ENCODE measurements around the gene NEK7.

NEK7 gene

DNA sequence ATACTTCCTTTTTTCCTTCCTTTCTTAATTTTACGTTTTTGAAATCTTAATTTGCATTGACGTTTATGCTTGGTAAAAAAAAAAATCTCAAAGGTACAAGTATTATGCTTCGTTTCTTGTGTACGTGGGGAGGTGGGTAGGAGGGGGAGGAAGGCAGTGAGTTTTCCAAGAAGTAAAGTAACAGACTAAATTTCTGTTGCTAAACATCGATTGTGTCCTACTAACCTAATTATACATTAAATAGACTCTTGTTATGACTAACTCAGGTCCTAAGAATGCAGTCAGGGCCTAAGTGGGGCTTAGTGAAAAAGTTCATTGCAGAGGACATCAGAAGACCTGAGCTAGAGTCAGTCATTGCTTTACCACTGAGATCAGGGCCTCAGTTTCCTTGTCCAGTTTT is 17.5 kb downstream of the NEK7 start:
- Histone ChIP-seq H3K27ac (ENCODE audit: low read depth, low read length) (no peak overlapping the region), H3K9ac (ENCODE audit: low read length) (no peak overlapping the region), H3K79me2 (ENCODE audit: control insufficient read depth, insufficient read depth, low read length, poor library complexity) (peaks cover 2% of the 10 kb centered on the region), H3K4me3 (ENCODE audit: low read depth, low read length) (no peak overlapping the region), H4K8ac (ENCODE audit: low read depth, low read length) (no peak overlapping the region), H2BK12ac (ENCODE audit: low read length) (no peak overlapping the region), H3K14ac (ENCODE audit: low read length) (no peak overlapping the region), H3K18ac (ENCODE audit: low read length) (no peak overlapping the region), H3K4me2 (ENCODE audit: low read length) (no peak overlapping the region), H4K12ac (ENCODE audit: low read depth, low read length) (no peak overlapping the region), H3K4me1 (ENCODE audit: control insufficient read depth in 1 of 2, insufficient read depth in 2 of 2, low read length in 2 of 2) (no peaks in the 10 kb centered on the region), H2AFZ (ENCODE audit: insufficient read depth, low read length, poor library complexity) (no peak overlapping the region), H3K9me3 (ENCODE audit: insufficient read depth, low read depth, low read length) (no peaks in the 10 kb centered on the region), H3K36me3 (ENCODE audit: control insufficient read depth in 1 of 2, insufficient read depth in 2 of 2, low read length in 2 of 2) (no peaks in the 10 kb centered on the region), H2BK120ac (ENCODE audit: insufficient read depth, low read length, poor library complexity) (no peak overlapping the region), H3K27me3 (ENCODE audit: insufficient read depth, low read length) (no peaks in the 10 kb centered on the region), H3K4ac (ENCODE audit: low read depth, low read length) (no peak overlapping the region), H3K23ac (ENCODE audit: low read length) (no peak overlapping the region), H2AK5ac (ENCODE audit: low read length) (no peak overlapping the region), H2BK5ac (ENCODE audit: low read depth, low read length, poor library complexity) (no peak overlapping the region), H3K79me1 (ENCODE audit: low read length) (no peaks in the 10 kb centered on the region), H4K91ac (ENCODE audit: low read depth, low read length) (no peak overlapping the region)
- no peak for DNase-seq
- no CpG with 5 or more reads among the region's 5 CpGs for WGBS (ENCODE audit: extremely low coverage, insufficient coverage, insufficient read length)

DNA sequence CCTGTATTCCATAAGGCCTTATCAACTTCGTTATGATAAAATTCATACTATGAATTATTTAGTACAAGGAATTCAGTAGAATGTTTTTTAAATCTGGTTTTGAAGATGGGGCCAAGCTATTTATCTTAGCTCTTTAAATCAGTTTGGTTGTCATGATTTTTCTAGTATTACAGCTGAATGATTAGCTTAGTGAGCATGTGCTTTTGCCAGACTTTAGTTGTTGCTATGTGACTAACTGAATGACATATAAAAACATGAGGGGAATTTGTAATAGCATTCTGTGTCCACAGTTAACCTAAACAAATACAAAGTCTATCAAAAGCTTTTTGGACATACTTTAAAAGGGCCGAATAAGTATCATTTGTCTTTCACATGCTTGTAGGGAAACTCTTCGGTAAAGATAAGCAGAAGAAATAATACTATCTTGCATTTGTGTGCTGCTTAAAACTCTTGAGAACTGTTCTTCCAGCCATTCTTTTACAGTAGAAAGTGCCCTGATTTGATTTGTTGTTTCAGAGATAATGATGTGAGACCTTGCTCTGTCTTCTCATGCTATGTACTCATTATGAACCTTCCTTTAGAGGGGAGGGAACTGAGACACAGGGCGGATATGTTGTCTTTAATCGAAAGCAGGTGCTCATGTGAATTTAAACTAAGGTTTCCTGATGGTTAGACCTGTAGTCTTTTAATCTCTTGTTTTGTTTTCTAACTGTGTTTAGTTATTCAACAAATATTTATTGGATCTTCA is 18.8 kb downstream of the NEK7 start:
- Histone ChIP-seq H2BK120ac (ENCODE audit: insufficient read depth, low read length, poor library complexity) (no peak overlapping the region), H3K4ac (ENCODE audit: low read depth, low read length) (no peak overlapping the region), H2BK12ac (ENCODE audit: low read length) (no peak overlapping the region), H2AK5ac (ENCODE audit: low read length) (no peak overlapping the region), H3K4me1 (ENCODE audit: control insufficient read depth in 1 of 2, insufficient read depth in 2 of 2, low read length in 2 of 2) (no peaks in the 10 kb centered on the region), H3K14ac (ENCODE audit: low read length) (no peak overlapping the region), H3K9me3 (ENCODE audit: insufficient read depth, low read depth, low read length) (no peaks in the 10 kb centered on the region), H3K9ac (ENCODE audit: low read length) (no peak overlapping the region), H2BK5ac (ENCODE audit: low read depth, low read length, poor library complexity) (no peak overlapping the region), H4K91ac (ENCODE audit: low read depth, low read length) (no peak overlapping the region), H4K8ac (ENCODE audit: low read depth, low read length) (no peak overlapping the region), H3K27me3 (ENCODE audit: insufficient read depth, low read length) (no peaks in the 10 kb centered on the region), H3K36me3 (ENCODE audit: control insufficient read depth in 1 of 2, insufficient read depth in 2 of 2, low read length in 2 of 2) (no peaks in the 10 kb centered on the region), H3K4me2 (ENCODE audit: low read length) (no peak overlapping the region), H3K23ac (ENCODE audit: low read length) (no peak overlapping the region), H3K79me1 (ENCODE audit: low read length) (no peaks in the 10 kb centered on the region), H2AFZ (ENCODE audit: insufficient read depth, low read length, poor library complexity) (no peak overlapping the region), H3K27ac (ENCODE audit: low read depth, low read length) (no peak overlapping the region), H3K79me2 (ENCODE audit: control insufficient read depth, insufficient read depth, low read length, poor library complexity) (peaks cover 2% of the 10 kb centered on the region), H3K18ac (ENCODE audit: low read length) (no peak overlapping the region), H3K4me3 (ENCODE audit: low read depth, low read length) (no peak overlapping the region), H4K12ac (ENCODE audit: low read depth, low read length) (no peak overlapping the region)
- no CpG with 5 or more reads among the region's 5 CpGs for WGBS (ENCODE audit: extremely low coverage, insufficient coverage, insufficient read length)
- DNase-seq = no peak

DNA sequence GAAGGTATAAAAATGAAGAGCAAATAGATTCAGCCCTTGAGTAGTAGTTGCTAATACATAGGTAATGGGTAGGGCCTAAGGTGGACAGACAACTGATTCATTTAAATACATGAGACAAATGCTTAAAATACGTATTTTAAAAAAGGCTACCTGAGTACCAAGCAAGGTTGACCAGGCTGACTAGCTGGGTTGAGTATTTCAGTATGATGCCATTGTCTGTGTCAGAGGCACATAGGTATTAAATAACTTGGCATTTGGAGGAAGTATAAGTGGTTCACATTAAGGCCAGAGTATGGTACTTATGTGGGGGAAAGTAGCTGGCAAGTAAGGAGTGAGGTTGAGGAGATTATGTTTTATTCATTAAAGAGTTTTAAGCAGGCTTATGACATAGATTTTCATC is 19.4 kb downstream of the NEK7 start:
- no peak overlapping the region for H3K4ac ChIP-seq (ENCODE audit: low read depth, low read length)
- no peak overlapping the region for H4K91ac ChIP-seq (ENCODE audit: low read depth, low read length)
- H3K4me3 ChIP-seq (ENCODE audit: low read depth, low read length) = no peak overlapping the region
- no peaks in the 10 kb centered on the region for H3K36me3 ChIP-seq (ENCODE audit: control insufficient read depth in 1 of 2, insufficient read depth in 2 of 2, low read length in 2 of 2)
- no CpG with 5 or more reads among the region's 1 CpG for WGBS (ENCODE audit: extremely low coverage, insufficient coverage, insufficient read length)
- H3K27ac ChIP-seq (ENCODE audit: low read depth, low read length) = no peak overlapping the region
- H3K79me2 ChIP-seq (ENCODE audit: control insufficient read depth, insufficient read depth, low read length, poor library complexity) = peaks cover 2% of the 10 kb centered on the region
- H3K9me3 ChIP-seq (ENCODE audit: insufficient read depth, low read depth, low read length) = no peaks in the 10 kb centered on the region
- no peak overlapping the region for H3K18ac ChIP-seq (ENCODE audit: low read length)
- H2BK12ac ChIP-seq (ENCODE audit: low read length) = no peak overlapping the region
- no peak overlapping the region for H2BK120ac ChIP-seq (ENCODE audit: insufficient read depth, low read length, poor library complexity)
- no peak overlapping the region for H2AFZ ChIP-seq (ENCODE audit: insufficient read depth, low read length, poor library complexity)
- no peak overlapping the region for H3K14ac ChIP-seq (ENCODE audit: low read length)
- no peak overlapping the region for H2BK5ac ChIP-seq (ENCODE audit: low read depth, low read length, poor library complexity)
- no peak overlapping the region for H4K8ac ChIP-seq (ENCODE audit: low read depth, low read length)
- H3K4me2 ChIP-seq (ENCODE audit: low read length) = no peak overlapping the region
- no peaks in the 10 kb centered on the region for H3K27me3 ChIP-seq (ENCODE audit: insufficient read depth, low read length)
- H2AK5ac ChIP-seq (ENCODE audit: low read length) = no peak overlapping the region
- H3K4me1 ChIP-seq (ENCODE audit: control insufficient read depth in 1 of 2, insufficient read depth in 2 of 2, low read length in 2 of 2) = no peaks in the 10 kb centered on the region
- H3K23ac ChIP-seq (ENCODE audit: low read length) = no peak overlapping the region
- no peak for DNase-seq
- H3K79me1 ChIP-seq (ENCODE audit: low read length) = no peaks in the 10 kb centered on the region
- H4K12ac ChIP-seq (ENCODE audit: low read depth, low read length) = no peak overlapping the region
- H3K9ac ChIP-seq (ENCODE audit: low read length) = no peak overlapping the region

DNA sequence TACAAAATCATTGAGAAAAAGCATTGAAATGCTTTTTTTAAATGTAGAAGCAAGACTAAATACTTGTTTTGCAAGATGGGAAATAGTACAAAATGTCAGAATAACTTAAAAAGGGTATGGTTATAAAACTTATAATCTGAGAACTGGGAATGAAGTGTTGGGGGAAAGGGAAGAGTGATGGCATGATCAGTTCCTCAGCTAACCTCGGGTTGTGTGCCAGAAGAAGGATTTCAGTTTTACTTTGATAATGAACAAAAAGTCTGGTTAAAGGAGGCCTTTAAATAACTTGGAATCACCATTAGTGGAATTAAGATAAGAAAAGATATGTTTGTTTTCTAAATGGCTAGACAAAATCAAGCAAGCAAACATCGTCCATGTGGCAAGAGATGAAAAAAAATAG is 20.7 kb downstream of the NEK7 start:
- no peaks in the 10 kb centered on the region for H3K9me3 ChIP-seq (ENCODE audit: insufficient read depth, low read depth, low read length)
- no peak overlapping the region for H3K23ac ChIP-seq (ENCODE audit: low read length)
- H3K79me2 ChIP-seq (ENCODE audit: control insufficient read depth, insufficient read depth, low read length, poor library complexity) = peaks cover 2% of the 10 kb centered on the region
- H2BK120ac ChIP-seq (ENCODE audit: insufficient read depth, low read length, poor library complexity) = no peak overlapping the region
- no peak overlapping the region for H4K12ac ChIP-seq (ENCODE audit: low read depth, low read length)
- H3K4me3 ChIP-seq (ENCODE audit: low read depth, low read length) = no peak overlapping the region
- no peak overlapping the region for H2BK5ac ChIP-seq (ENCODE audit: low read depth, low read length, poor library complexity)
- DNase-seq = no peak
- no peaks in the 10 kb centered on the region for H3K4me1 ChIP-seq (ENCODE audit: control insufficient read depth in 1 of 2, insufficient read depth in 2 of 2, low read length in 2 of 2)
- H4K8ac ChIP-seq (ENCODE audit: low read depth, low read length) = no peak overlapping the region
- H2AFZ ChIP-seq (ENCODE audit: insufficient read depth, low read length, poor library complexity) = no peak overlapping the region
- no peak overlapping the region for H3K18ac ChIP-seq (ENCODE audit: low read length)
- no peaks in the 10 kb centered on the region for H3K79me1 ChIP-seq (ENCODE audit: low read length)
- no peaks in the 10 kb centered on the region for H3K27me3 ChIP-seq (ENCODE audit: insufficient read depth, low read length)
- no peak overlapping the region for H3K4ac ChIP-seq (ENCODE audit: low read depth, low read length)
- no peak overlapping the region for H3K14ac ChIP-seq (ENCODE audit: low read length)
- no peaks in the 10 kb centered on the region for H3K36me3 ChIP-seq (ENCODE audit: control insufficient read depth in 1 of 2, insufficient read depth in 2 of 2, low read length in 2 of 2)
- H2BK12ac ChIP-seq (ENCODE audit: low read length) = no peak overlapping the region
- H3K9ac ChIP-seq (ENCODE audit: low read length) = no peak overlapping the region
- no CpG with 5 or more reads among the region's 2 CpGs for WGBS (ENCODE audit: extremely low coverage, insufficient coverage, insufficient read length)
- no peak overlapping the region for H2AK5ac ChIP-seq (ENCODE audit: low read length)
- no peak overlapping the region for H4K91ac ChIP-seq (ENCODE audit: low read depth, low read length)
- no peak overlapping the region for H3K4me2 ChIP-seq (ENCODE audit: low read length)
- H3K27ac ChIP-seq (ENCODE audit: low read depth, low read length) = no peak overlapping the region
